Activated CD8-positive, alpha-beta memory T cell treated with anti-CD3 and anti-CD28 coated beads for 1 hour (primary cell): ENCODE results near the gene MYO9B.

ENCODE experiments used
- DNase-seq, 2 donors: peaks; one replicate each; pipeline ENCODE4 v3.0.0-alpha.2; 2020; ENCODE audit warnings: low read depth in 1 of 2; ENCODE audit errors: extremely low read depth in 1 of 2

MYO9B gene

DNA sequence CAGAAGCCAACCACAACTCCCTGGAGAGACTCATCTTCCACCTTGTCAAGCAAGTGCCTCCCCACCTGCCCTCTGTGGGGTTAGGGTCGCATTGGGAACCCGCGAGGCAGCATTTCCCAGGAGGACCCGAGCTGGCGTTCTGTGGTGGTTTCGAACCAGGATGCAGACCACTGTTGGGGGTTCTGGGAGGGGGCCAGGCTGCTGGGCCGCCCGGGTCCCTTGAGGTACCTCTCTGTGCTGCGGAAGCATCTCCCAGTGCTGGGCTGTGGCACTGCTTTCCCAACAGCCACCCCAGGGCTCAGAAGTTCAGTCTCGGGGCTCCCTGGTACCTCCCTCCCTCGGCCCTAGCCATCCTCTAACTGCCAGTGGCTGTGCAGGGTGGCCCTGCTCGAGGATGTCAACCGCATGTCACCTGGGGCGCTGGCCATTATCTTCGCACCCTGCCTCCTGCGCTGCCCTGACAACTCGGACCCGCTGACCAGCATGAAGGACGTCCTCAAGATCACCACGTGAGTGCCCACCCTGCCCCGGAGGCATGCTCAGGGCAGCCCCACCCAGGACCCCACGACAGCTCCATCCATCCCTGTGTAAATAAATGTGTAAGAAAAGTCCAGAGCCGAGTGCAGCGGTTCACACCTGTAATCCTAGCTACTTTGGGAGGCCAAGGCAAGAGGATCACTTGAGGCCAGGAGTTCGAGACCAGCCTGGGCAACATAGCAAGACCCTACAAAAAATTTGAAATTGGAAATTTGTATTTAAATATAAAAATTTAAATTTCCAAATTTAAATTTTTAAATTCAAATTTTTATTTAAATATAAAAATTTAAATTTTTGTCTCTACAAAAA is 131.4 kb downstream of the MYO9B start:
- no peak for DNase-seq

DNA sequence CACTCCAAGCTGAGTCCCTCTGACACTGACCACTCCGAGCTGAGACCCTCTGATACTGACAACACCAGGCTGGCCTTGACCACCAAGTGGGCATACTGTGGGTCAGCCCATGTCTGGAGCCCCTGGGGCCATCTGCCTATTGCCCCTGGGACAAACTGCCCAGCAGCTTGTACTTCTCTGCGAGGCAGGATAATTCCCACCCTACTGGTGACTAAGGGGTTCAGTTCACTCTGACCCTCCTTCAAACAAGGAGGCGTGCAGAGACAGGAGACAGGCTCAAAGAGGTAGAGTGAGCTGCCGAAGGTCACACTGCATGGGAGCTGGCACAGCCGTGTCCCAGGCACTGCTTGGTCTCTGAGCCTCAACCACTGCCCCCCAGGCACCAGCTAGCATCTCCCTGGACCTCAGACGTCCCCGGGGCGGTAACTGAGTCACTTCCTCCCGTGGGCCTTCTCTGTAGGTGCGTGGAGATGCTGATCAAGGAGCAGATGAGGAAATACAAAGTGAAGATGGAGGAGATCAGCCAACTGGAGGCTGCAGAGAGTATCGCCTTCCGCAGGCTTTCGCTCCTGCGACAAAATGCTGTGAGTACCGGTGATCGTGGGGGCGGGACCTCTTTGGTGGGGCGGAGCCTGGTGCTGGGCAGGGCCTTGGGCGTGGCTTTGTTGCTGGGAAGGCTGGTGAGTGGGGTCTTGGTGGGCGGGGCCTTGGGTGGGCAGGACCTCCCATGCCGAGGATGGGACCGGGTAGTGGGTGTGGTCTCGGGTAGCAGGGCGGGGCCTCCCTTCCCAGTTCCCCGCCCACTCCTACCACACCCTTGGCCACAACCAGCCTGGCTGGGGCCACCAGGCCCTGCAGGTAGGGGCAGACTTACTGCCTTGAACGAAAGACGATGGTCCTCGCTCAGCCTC is 133.8 kb downstream of the MYO9B start:
- DNase-seq, result no peak

DNA sequence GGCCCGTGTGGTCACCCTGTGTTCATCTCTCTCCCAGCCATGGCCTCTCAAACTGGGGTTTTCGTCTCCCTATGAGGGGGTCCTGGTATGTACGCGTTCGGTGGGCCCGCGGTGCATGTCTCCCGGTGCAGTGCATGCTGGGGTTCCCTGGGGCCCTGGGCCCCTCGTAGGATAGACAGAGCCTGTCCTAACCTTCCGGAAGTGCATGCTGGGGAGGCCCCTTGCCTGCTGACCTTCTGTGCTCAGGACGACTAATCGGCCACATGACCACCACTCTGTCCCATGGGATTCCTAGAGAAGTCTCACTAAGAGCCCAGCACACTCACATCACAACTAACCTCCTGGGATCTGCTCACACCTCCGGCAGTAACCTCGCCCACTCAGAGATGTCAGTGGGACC is 134.7 kb downstream of the MYO9B start:
- no peak for DNase-seq

DNA sequence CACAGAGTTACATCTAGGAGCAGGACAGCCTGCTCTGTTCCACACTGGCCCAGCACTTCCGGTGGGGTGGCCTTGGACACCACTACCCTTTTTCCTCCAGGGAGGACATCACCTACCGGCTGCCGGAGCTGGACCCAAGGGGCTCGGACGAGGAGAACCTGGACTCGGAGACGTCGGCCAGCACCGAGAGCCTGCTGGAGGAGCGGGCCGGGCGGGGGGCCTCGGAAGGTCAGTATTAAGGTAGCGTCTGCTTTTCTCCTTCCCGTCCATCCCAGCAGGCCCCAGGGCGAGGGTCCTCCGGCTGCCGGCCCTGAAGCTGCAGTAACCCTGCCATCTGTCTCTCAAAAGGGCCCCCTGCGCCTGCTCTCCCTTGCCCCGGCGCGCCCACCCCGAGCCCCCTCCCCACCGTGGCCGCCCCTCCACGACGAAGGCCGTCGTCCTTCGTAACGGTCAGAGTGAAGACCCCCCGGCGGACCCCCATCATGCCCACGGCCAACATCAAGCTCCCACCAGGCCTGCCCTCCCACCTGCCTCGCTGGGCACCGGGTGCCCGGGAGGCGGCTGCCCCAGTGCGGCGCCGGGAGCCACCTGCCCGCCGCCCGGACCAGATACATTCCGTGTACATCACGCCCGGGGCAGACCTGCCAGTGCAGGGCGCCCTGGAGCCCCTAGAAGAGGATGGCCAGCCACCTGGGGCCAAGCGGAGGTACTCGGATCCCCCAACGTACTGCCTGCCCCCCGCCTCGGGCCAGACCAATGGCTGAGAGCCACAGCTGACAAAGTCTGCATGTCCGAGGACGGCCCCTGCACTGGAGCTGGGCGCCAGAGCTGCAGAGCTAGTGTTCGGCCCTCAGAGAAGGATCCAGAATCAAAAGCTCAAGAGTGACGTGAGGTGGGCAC is 136.2 kb downstream of the MYO9B start:
- DNase-seq, result no peak

DNA sequence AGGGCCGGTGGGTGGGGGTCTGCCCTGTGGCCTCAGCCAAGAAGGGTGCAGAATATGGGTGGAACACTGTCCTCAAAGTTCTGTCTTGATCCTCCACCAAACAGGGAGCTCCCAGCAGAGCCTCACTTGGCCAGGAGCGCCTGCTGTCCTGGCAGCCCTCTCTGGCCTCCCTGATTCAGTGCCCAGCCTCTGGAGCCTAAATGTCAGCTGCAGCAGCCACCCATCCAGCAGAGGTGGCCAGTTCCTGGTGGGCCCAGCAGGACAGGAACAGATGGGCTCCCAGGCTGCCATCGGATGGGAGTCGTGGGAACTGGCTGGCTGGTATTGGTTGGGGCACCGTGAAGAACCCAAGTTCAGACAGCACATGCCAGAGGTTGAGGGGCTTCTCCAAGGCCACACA is 137.8 kb downstream of the MYO9B start:
- DNase-seq, result no peak

DNA sequence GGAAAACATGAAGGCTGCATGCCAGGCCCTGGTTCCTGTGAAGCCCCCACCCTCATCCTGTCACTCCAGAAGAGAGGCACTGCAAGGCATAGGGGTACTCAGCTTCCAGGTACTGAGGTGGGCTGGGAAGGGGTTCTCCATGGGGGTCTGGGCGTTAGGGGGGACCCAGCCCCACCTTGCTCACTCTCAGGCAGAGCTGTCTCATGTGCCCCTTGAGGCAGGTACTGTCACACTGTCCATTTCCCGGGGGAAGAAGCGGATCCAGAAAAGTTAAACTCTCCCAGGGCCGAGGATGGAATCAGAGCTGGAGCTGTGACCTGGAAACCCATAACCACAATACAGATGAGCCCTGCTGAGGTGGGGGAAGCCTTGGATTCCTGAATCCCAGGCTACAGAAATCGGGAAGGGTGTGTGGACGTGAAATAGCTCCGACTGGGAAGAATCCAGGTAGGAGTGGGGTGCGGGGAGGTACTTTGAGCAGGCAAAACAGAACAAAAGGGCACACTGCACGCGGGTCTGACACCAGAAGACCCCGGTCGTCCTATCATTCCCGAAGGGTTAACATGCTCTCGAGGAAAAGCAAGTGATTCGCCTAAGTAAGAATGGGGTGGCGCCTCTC is 139.0 kb downstream of the MYO9B start:
- DNase-seq, result no peak

DNA sequence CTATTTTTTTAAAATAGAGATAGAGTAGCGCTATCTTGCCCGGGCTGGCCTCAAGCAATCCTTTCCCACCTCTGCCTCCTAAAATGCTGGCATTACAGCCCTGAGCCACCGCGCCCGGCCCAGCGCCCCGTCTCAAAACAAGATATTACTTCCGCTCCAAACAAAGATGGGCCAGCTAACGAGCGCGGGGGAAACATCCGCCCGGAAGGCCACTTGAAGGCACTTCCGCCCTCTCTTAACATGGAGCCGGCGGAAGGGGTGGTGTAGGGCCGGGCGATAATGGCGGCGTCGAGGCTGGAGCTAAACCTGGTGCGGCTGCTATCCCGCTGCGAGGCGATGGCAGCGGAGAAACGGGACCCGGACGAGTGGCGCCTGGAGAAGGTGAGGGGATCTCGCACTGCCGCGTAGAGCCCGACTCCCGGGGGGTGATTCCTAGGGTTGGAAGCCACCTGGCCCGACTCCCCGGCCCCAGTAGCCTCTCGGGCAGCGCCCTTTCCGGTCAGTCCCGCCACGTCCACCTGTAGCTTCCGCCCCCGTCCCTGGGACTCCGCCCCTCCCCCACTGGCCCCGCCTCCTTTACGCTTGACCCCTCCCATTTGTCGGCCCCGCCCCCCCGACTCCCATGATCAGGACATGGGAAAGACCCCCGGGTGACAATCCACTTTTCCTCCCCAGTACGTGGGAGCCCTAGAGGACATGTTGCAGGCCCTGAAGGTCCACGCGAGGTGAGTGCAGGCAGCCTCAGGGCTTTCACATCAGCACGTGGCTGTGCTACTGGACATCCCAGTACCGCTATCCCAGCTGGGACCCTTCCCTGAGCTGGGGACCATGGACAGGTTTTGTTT is 139.8 kb downstream of the MYO9B start, which contains the start of gene USE1:
Gene USE1, plus strand, starts transcription at position 231 of the 845 bp plus-strand sequence. Its CDS starts 49 bp downstream, at position 280.
- DNase-seq, result peak; percentile 59 to 72

DNA sequence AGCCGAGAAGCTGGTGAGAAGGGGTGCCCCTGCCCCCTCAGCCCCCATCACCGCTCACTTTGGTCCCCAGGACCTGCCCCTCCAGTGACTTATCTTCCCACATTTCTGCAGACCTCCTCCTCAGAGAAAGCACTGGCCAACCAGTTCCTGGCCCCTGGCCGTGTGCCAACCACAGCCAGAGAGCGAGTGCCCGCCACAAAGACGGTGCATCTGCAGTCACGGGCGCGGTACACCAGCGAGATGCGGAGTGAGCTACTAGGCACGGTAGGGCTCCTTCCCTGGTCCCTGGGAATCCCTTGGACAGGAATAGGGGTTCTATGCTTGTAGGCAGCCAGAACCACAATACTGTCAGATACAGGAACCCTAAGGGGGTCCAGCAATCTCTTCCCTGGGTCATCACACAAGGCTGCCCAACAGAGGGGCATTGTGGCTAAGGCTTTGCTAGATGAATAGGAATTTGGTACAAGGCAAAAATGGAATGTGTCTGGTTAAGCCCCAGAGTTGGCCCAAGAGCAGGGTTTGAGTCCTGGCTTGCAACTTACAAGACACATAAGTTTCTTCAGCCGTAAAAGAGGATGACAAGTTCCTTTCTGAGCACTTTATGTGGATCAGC is 140.6 kb downstream of the MYO9B start:
- DNase-seq, result no peak

DNA sequence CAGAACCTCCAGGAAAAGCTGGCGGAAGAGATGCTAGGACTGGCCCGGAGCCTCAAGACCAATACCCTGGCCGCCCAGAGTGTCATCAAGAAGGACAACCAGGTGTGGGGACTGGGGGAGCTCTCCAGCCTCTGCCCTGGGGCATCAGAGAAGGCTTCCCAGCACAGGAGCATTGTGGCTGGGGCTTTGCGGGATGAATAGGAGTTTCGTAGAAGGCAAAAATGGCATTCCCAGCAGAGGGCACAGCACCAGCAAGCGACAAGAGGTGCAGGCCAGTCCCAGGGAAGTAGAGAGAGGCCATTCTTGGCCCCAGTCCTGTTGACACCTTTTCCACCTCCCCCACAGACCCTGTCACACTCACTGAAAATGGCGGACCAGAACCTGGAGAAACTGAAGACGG is 143.7 kb downstream of the MYO9B start:
- DNase-seq, result no peak

DNA sequence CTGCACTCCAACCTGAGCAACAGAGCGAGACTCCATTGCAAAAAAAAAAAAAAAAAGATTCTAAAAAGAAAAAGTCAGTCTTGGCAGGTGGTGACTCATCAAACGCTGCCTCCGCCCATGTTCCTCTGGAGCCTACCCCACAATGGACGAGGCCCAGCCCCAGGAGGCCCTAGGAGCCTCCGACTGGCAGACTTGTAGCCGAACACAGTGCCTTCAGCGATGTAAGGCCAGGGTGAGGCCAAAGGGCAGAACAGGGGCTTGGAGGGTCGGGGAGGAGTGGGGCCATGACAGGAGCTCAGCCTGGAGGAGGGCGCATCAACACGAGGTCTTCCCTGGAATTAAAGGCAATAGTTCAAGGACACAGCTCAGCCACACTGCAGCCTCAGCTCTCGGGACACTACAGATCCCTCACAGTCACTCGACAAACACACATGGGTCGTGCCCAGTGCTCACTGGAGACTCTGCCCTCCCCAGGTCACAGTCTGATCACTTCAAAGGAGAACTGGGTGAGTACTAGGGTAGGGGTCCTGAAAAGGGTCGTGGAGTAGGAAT is 144.7 kb downstream of the MYO9B start:
- no peak for DNase-seq

DNA sequence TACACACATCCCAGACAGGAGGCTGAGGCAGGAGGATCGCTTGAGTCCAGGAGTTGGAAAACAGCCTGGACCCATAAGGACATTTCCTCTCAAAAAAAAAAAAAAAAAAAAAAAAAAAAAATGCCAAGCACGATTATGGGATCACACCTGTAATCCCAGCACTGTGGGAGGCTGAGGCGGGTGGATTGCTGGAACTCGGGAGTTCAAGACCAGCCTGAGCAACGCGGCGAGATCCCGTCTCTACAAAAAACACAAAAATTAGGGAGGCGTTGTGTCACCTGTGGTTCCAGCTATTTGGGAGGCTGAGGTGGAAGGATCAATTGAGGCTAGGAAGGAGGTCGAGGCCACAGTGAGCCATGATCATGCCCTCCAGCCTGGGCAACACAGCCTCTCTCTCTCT is 149.5 kb downstream of the MYO9B start:
- no peak for DNase-seq

DNA sequence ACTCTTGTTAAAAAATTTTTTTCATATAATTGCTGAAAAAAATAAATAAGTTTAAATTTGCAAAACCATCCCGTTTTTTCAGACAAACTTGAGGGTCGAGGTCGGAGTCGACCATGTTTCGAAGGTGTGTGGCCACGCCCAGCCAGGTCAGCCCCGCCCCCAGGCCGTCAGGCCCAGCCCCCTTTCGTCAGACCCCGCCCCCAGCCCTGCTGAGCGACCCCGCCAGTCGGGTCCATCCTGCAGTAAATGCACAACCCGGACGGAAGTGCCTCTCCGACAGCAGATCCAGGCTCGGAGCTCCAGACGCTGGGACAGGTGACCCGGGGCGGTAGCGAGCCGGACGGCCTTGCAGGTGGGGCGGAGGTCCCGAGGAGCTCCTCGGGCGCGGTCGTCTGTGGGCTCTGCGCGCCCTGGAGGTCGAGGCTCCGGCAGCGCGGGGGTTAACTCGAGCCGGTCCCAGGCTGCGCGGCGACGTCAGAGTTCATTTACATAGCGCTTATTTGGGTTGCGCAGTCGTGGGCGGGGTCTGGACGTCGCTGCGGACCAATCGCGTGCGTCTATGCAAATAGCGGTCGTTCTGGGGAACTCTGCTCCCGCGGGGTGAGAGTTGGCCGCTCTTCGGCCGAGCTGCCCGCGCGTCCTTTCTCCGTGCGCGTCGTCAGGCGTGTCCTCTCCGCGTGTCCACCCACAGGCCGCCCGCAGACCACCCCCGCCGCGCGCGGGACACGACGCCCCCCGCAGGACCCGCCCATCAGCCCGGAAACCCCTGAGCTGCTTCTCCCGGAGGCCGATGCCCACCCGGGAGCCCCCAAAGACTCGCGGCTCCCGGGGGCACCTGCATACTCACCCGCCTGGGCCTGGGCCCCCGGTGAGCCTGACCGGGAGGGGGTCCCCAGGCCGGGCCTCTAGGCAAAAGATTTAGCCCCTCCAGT is 150.7 kb downstream of the MYO9B start, which contains the start of gene OCEL1:
Gene OCEL1, plus strand, starts transcription at position 225 of the 932 bp plus-strand sequence. Its CDS starts 22 bp downstream, at position 247.
- peak; percentile 94 for DNase-seq

DNA sequence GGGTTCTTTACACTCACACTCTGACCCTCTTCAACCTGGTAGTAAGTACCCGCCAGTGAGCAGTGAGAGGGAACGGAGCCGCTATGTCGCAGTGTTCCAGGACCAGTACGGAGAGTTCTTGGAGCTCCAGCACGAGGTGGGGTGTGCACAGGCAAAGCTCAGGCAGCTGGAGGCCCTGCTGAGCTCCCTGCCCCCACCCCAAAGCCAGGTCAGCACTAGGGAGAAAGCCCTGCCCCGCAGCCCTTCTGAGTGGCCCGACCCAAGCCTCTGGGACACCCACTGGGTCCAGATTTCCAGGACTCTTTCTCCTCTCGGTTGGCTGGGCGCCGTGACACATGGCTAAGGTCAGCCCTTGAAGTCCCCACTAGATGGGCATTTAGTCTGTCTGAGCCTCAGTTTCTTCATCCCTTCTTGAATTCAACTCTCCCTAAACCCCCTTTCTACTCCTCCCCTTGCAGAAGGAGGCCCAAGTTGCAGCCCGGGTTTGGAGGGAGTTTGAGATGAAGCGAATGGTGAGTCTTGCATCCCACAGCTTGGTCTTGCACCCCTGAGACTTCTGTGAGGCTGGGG is 152.3 kb downstream of the MYO9B start:
- no peak for DNase-seq

DNA sequence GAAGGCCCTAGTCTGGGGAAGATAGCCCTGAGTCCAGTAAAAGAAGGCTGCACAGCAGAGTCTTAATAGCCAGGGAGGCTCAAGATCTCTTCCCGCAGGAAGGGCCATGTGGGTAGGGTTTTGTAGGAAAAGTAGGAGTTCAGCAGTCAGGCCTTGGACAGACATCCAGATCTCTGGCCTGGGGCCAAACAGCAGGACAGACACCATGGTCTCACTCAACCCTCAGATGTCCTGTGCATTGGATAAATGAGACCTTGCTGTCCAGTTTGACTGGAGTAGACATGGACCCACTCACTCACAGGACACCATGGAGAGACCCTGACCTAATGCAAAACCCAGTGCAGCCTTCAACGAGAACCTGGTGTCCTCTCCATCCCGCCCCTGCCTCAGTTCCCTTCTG is 154.3 kb downstream of the MYO9B start:
- DNase-seq, result no peak

DNA sequence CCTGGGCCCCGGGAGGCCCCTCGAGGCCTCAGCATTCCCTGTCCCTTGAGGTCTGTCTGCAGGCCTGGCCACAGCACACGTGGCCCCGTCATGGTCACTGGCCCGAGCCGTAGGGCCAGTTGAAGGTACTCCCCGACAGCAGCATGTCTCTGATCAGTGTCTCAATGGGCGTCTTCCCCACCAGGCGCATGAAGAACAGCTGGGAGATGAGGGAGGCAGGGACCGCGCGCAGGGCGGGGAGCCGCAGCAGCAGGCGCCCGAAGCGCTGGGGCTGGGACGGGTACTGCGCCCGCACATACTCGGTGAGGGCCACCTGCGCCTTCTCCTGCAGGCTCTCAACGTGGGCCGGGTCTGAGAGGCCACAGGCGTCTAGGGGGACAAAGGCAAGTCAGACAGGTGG is 156.7 kb downstream of the MYO9B start:
- no peak for DNase-seq

DNA sequence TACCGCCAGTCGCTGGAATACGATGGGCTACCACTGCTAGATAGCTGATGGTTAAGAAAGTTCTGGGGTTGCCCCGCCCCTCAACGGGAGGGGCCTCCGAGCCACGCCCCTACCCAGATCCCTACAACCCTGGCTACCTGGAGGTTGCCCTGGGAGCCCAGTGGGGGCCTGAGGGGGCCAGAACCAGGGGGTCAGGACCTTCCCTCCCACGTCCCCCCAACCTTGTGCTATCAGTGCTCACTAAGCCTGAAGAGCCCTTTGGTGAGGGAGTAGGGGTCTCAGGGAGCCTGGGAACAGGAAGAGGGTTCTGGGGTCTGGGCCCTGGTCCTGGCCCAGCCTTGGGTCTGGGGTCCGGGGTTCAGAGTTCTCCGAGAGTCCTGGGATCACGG is 159.3 kb downstream of the MYO9B start:
- no peak for DNase-seq

DNA sequence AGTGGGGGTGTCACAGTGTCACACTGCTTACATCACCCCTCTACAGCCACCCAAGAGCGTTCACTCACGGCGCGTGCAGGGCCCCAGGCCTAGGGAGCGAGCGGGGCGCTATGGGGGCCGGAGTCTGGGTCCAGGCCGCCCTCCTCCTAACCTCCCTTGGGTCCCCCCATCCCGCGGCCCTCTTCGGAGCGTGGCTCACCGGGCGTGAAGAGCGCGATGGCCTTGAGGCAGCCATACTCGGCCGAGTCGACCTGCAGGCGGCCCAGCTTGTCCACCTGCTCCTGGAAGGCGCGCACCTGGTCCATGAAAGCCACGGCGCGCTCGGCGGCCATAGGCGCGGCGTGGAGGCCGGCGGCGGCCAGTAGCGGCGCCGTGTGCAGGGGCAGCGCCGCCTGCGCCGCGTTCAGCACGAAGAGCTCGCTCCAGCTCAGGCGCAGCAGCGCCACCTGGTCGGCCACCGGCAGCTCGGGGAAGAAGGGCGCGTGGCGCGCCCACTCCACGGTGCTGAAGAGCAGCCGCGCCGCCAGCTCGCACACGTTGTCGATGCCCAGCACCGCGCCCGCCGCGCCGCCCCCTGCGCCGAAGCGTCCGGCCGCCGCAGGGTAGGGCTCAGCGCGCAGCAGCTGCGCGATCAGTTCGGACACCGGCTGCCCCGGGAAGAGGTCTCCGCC is 159.9 kb downstream of the MYO9B start:
- peak; percentile 59 to 62 for DNase-seq
